Heart left ventricle (tissue), 13 donors: ENCODE results near the gene OR52E8.

Experiments
- POLR2A ChIP-seq, 2 donors: fragments of 450-650 bp; IDR thresholded peaks; one replicate each; pipeline ENCODE4 v1.6.1; 2017; ENCODE audit warnings: antibody characterized with exemption in 2 of 2, mild to moderate bottlenecking in 2 of 2, moderate library complexity in 2 of 2
- TF ChIP-seq, protein P1 (sequence below), 12 donors: fragments of 200-600 bp; sonication (generic) in 4 of 12; IDR thresholded peaks; one replicate each; pipeline versions ENCODE4 v1.5.0 to v1.8.0; 2018 to 2022; ENCODE audit warnings: antibody characterized with exemption in 12 of 12, mild to moderate bottlenecking in 5 of 12
- donor health status: ischemic (EF 13 %, LVEDD 7.1; RV severe dilation, severe dysfunction).
- donor health status: DM: no; HTN: yes; CAD: no.
- donor health status: DM: no; HTN: no; CAD: no.
- donor health status: ischemic (EF 25% LVEDD 6.9; RV normal size, moderate dysfunction).
- donor health status: ischemic (EF 25% LVEDD 5.7; RV mildly dilated, moderate dysfunction).
- donor health status: ischemic (EF 35%, LVEDD 5.7; RV mildly dilated, moderate dysfunction).
- donor health status: nonischemic (EF 11% LVEDD 7.7; RV severe dilation, severe dysfunction).
- donor health status: DM: yes; HTN: yes; CAD: no.
- donor health status: PGD.
- donor health status: ischemic (EF 29% LVEDD 5.4; RV normal size, mild dysfunction).
- donor health status: nonischemic (EF 23%, LVEDD 6.1; RV moderate dilation, normal function).

DNA sequence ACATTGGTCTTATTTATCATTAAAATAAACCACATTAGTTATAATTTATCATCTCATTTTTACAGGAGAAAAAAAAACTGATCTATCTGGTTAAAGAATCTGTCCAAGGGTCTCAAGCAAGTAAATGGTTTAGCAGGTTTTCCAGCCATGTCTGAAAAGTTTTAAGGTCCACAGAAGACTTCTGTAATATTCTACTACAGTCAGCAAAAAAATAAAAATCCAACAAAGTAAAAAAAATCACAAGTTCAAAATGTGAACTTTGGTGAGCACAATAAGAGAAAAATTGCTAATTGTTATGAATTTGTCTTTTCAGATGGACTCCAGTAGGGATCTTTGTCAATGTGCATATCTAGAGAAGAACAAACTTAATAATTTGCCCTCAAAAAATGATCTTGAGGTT lies 24.3 kb upstream of the OR52E8 start:
- TF ChIP-seq, protein P1, sequence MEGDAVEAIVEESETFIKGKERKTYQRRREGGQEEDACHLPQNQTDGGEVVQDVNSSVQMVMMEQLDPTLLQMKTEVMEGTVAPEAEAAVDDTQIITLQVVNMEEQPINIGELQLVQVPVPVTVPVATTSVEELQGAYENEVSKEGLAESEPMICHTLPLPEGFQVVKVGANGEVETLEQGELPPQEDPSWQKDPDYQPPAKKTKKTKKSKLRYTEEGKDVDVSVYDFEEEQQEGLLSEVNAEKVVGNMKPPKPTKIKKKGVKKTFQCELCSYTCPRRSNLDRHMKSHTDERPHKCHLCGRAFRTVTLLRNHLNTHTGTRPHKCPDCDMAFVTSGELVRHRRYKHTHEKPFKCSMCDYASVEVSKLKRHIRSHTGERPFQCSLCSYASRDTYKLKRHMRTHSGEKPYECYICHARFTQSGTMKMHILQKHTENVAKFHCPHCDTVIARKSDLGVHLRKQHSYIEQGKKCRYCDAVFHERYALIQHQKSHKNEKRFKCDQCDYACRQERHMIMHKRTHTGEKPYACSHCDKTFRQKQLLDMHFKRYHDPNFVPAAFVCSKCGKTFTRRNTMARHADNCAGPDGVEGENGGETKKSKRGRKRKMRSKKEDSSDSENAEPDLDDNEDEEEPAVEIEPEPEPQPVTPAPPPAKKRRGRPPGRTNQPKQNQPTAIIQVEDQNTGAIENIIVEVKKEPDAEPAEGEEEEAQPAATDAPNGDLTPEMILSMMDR (IDR thresholded peaks at IDR 0.05): no peak
- no peak for TF ChIP-seq POLR2A (IDR thresholded peaks at IDR 0.05)
